ENCODE measurements around the gene TAS2R46. TPM values are rescaled to one million over a fixed set of nuclear protein-coding genes. Genes with fewer than 3 reads are reported as not detected.

The TAS2R46 gene, protein sequence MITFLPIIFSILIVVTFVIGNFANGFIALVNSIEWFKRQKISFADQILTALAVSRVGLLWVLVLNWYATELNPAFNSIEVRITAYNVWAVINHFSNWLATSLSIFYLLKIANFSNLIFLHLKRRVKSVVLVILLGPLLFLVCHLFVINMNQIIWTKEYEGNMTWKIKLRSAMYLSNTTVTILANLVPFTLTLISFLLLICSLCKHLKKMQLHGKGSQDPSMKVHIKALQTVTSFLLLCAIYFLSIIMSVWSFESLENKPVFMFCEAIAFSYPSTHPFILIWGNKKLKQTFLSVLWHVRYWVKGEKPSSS
- total RNA-seq (2022; extraction: Qiagen RNA extraction; ENCODE audit: low read depth), result not detected in 5 replicates

DNA sequence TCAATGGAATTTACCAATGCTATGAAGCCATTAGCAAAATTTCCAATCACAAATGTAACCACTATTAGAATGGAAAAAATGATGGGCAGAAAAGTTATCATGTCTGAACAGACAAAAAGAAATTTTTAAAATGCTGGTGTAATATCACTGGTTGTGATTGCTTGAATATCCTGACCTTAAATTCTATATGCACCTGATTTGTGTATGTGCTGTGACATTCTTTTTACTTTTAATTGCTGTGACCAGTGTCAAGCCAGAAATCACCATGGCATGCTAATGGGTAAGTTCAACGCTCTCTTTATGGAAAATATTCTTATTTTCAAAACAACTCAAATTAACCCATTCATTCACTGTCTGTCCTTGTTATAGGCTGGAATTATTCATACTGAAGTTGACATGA lies at the start of gene TAS2R46:
TSS of gene TAS2R46 (minus strand) at position 101 of the 400 bp plus-strand sequence. CDS start at position 101, 0 bp downstream.

DNA sequence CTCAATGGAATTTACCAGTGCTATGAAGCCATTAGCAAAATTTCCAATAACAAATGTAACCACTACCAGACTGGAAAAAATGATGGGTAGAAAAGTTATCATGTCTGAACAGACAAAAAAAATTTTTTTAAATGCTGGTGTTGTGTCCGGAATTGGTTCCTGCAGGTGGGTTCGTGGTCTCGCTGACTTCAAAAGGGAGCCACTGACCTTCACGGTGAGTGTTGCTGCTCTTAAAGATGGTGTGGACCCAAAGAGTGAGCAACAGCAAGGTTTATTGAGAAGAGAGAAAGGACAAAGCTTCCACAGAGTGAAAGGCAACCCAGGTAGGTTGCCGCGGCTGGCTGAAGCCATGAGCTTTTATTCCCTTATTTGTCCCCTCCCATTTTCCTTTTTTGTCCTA lies 30.0 kb upstream of the TAS2R46 start, which contains the start of gene TAS2R43:
TSS of gene TAS2R43 (minus strand) at position 186 of the 400 bp plus-strand sequence. CDS start at position 102, 84 bp downstream.

DNA sequence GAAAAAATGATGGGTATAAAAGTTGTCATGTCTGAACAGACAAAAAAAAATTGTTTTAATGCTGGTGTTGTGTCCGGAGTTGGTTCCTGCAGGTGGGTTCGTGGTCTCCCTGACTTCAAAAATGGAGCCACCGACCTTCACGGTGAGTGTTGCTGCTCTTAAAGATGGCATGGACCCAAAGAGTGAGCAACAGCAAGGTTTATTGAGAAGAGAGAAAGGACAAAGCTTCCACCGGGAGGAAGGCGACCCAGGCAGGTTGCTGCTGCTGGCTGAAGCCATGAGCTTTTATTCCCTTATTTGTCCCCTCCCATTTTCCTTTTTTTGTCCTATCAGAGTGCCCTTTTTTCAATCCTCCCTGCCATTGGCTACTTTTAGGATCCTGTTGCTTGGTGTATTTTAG lies 30.8 kb downstream of the TAS2R46 start, which contains the start of gene TAS2R31:
TSS of gene TAS2R31 (minus strand) at position 101 of the 400 bp plus-strand sequence. CDS start at position 29, 72 bp downstream.

DNA sequence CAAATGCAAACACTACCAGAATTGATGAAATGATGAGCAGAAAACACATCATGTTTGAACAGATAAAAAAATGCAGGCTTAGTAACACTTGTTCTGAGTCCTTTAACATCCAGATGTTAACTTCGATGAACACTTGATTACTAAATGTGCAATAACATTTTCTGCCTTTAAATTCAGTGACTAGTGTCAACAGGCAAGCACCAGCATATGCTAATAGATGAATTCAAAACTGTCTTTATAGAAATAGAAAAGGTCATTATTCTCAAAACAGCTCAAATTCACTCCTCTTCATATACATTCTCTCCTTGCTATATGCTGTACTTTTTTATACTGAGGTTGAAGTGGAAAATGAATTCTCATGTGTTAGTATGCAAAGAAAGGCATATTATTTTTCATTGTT lies 39.6 kb downstream of the TAS2R46 start, which contains the start of gene TAS2R19:
TSS of gene TAS2R19 (minus strand) at position 101 of the 400 bp plus-strand sequence. CDS start at position 52, 49 bp downstream.

Other genes with a start within 250 kb of the TAS2R46 start
- 0.19 TPM in 1 of 5 replicates, not detected in the others for gene TAS2R10, start 235.9 kb downstream of the TAS2R46 start, total RNA-seq (2022; extraction: Qiagen RNA extraction; ENCODE audit: low read depth)
- 1.2 to 2.5 TPM (median 1.9 TPM) in 5 replicates for gene PRR4, start 212.8 kb downstream of the TAS2R46 start, total RNA-seq (2022; extraction: Qiagen RNA extraction; ENCODE audit: low read depth)
- gene PRH1, start 178.0 kb downstream of the TAS2R46 start, total RNA-seq (2022; extraction: Qiagen RNA extraction; ENCODE audit: low read depth), result 2.2 to 5.4 TPM (median 2.9 TPM) in 5 replicates
- gene TAS2R13, start 152.7 kb downstream of the TAS2R46 start, total RNA-seq (2022; extraction: Qiagen RNA extraction; ENCODE audit: low read depth), result not detected in 5 replicates
- not detected in 5 replicates for gene PRH2, start 133.1 kb downstream of the TAS2R46 start, total RNA-seq (2022; extraction: Qiagen RNA extraction; ENCODE audit: low read depth)
- gene TAS2R14, start 123.0 kb downstream of the TAS2R46 start, total RNA-seq (2022; extraction: Qiagen RNA extraction; ENCODE audit: low read depth), result 0.47 to 0.77 TPM (median 0.56 TPM) in 5 replicates
- not detected in 5 replicates for gene TAS2R50, start 75.4 kb downstream of the TAS2R46 start, total RNA-seq (2022; extraction: Qiagen RNA extraction; ENCODE audit: low read depth)
- 0.13 to 0.30 TPM (median 0.18 TPM) in 4 of 5 replicates, not detected in the other for gene TAS2R20, start 64.0 kb downstream of the TAS2R46 start, total RNA-seq (2022; extraction: Qiagen RNA extraction; ENCODE audit: low read depth)
- 0.19 TPM in 1 of 5 replicates, not detected in the others for gene TAS2R19, start 39.7 kb downstream of the TAS2R46 start, total RNA-seq (2022; extraction: Qiagen RNA extraction; ENCODE audit: low read depth)
- 0.33 TPM in 1 of 5 replicates, not detected in the others for gene TAS2R31, start 30.9 kb downstream of the TAS2R46 start, total RNA-seq (2022; extraction: Qiagen RNA extraction; ENCODE audit: low read depth)
- gene TAS2R43, start 30.0 kb upstream of the TAS2R46 start, total RNA-seq (2022; extraction: Qiagen RNA extraction; ENCODE audit: low read depth), result not detected in 5 replicates
- gene TAS2R30, start 72.3 kb upstream of the TAS2R46 start, total RNA-seq (2022; extraction: Qiagen RNA extraction; ENCODE audit: low read depth), result not detected in 5 replicates
- gene SMIM10L1, start 108.9 kb upstream of the TAS2R46 start, total RNA-seq (2022; extraction: Qiagen RNA extraction; ENCODE audit: low read depth), result 7.9 to 11.0 TPM (median 8.6 TPM) in 5 replicates
- gene TAS2R42, start 124.6 kb upstream of the TAS2R46 start, total RNA-seq (2022; extraction: Qiagen RNA extraction; ENCODE audit: low read depth), result not detected in 5 replicates
- gene PRB3, start 207.4 kb upstream of the TAS2R46 start, total RNA-seq (2022; extraction: Qiagen RNA extraction; ENCODE audit: low read depth), result not detected in 5 replicates
- gene PRB4, start 248.1 kb upstream of the TAS2R46 start, total RNA-seq (2022; extraction: Qiagen RNA extraction; ENCODE audit: low read depth), result not detected in 5 replicates

All from A549 treated with ZK216348 at 1 μM for 4 hours (cell line).